GM19468 (cell line): Measurements from ENCODE around the gene PATJ.

Experiments used
- ATAC-seq: cut with Tn5 transposase; IDR thresholded peaks from one replicate; pipeline ENCODE4 v1.9.1; 2021; ENCODE audit warnings: mild to moderate bottlenecking, moderate library complexity, moderate number of reproducible peaks; ENCODE audit not compliant: unreplicated experiment; ENCODE audit errors: extremely low read depth

Gene PATJ

GRCh38 chr1:61973100-61973837 lies 231.0 kb downstream of the PATJ start:
- no peak for ATAC-seq

DNA sequence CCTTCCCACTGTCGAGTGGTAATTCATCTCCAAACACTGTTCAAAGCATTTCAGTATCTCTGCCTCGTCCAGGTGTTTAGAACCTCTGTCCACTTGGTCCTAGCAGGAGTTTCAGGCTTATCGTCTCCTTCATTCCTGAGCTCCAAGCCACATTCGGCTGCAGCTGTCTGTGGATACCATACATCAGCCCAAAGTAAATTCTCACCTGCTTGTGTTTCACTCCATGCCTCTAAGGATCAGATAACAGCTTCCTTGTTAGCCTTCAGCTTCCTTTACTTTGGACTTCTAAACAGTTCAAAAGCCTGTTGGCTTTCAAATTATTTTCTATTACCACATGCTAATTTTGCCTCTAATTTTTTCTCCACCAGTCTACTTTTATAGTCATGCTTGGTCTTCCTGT lies 233.4 kb downstream of the PATJ start:
- ATAC-seq, result no peak

GRCh38 chr1:61976566-61976965 lies 234.3 kb downstream of the PATJ start:
- no peak for ATAC-seq

GRCh38 chr1:61978796-61979195 lies 236.5 kb downstream of the PATJ start:
- no peak for ATAC-seq

DNA sequence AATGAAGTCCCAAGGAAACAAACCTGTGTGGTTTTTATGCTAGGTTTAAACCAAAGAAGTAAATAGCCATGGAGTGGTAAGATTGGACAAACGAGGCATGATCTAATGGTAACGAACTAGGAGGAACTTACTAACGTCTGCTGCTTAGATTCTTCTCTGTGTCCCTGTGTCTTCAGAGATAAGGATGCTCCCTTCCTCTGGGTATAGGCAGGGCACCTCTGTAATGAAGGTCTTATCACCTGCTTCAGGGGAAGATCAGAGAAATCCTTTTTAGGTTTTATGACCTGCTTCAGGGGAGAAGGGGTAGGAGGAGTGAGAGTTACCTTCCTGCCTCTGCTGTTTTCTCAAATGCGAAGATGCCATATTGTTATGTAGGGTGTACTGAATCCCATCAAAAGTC lies 237.4 kb downstream of the PATJ start:
- ATAC-seq, result no peak

GRCh38 chr1:61980561-61980960 lies 238.3 kb downstream of the PATJ start:
- no peak for ATAC-seq

DNA sequence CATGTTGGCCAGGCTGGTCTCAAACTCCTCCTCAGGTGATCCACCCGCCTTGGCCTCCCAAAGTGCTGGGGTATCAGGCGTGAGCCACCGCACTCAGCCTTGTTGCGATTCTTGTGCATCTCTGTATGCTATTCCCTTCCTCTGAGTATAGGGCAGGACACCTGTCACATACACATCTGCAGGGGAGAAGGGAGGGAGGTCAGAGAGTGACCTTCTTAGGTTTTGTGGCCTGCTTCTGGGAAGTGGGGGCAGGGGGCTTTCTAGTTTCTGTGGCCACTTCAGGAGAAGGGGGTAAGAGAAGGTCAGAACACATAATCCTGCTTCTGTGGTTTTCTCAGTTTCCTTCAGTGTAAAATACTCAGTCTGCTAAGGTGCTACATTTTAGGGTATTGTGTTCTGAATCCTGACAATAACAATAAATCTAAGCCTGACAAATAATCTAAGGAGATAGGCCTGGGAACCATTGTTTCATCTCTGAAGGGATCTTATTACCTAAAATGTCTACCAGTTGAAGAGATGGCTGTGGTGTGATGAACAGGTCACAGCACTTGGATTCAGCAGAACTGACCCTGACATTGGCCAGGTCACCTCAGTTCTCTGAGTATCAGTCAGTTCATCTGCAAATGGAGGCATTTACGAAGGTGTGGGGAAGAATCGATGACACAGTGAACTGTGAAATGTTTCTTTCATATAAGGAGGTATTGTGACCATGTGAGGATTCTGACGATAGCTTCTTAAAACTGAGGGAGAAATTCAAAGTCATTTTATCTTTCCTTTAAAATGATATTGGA lies 239.8 kb downstream of the PATJ start:
- no peak for ATAC-seq

- ATAC-seq, result no peak
Measured at GRCh38 chr1:61983236-61983635, 241.0 kb downstream of the PATJ start.

GRCh38 chr1:61992257-61992656 lies 250.0 kb downstream of the PATJ start:
- no peak for ATAC-seq

GRCh38 chr1:61993331-61993961 lies 251.2 kb downstream of the PATJ start:
- no peak for ATAC-seq

DNA sequence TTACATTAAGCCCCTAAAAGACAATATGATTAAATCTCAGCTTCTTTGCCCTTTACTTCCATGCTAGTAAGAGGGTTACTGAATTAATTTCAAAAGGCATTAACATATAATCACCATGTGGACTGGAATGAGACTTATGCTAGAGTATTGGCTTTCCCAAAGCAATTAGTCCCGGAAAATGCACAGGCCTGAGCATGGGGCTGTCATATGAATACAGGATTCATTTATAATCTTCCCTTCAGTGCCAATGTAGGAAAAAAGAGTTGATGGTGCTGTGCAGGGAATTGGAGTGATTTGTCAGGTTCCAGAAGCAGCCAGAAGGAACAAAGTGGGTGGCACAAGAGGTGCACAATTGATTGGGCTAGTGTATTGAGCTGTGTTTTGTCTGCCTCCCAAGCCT lies 253.4 kb downstream of the PATJ start:
- ATAC-seq, result no peak

DNA sequence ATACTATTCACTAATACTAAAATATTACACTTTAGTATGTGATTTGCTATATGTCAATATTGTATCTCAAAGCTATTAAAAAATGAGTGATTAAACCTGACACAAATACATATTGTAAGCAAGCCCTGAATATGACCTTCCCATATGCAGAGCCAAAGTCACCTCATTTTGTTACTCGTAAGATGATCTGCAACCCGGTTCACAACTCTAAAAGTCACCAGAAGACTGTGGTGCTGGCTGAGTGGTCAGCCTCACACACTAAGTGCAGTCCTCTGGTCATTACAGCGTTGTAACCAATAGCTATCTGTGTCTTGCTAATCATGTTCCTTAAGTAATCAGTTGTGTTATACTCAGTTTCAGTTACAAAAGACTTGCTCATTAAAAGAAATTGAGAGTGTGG lies 254.8 kb downstream of the PATJ start:
- ATAC-seq, result no peak

DNA sequence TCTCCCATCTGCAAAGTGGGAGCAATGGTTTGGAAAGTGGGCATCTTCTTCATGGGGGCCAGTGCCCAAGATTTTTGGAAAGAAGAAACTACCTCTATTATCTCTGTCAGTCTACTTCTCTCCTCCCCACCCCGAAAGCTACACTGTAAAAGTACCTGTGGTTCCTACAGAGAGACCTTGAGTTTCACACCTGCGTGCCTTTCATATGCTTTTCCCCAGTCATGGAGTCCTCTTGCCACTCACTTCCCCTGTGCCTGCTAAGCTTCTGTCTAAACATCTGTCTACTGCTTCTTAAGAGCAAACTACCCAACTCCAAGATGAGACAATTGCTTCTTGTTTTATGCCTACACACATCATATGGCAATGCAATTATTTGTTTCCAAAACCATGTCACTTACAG lies 261.5 kb downstream of the PATJ start:
- ATAC-seq, result no peak

DNA sequence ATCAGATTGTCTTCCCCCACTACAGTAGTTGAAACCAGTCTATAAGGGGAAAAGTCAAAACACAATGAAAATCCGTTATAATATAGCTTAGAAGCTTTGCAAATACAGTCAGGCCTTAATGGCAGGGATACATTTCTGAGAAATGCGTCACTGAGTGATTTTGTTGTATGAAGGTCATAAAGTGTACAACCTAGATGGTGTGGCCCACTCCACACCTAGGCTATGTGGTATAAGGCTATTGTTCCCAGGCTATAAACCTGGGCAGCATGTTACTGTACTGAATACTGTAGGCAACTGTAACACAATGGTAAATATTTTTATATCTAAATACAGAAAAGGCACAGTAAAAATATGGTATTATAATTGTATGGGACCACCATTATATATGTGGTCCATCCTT lies 264.4 kb downstream of the PATJ start:
- ATAC-seq, result no peak

GRCh38 chr1:62011006-62011405 lies 268.7 kb downstream of the PATJ start:
- ATAC-seq, result no peak

GRCh38 chr1:62012095-62012494 lies 269.8 kb downstream of the PATJ start:
- ATAC-seq, result no peak

- ATAC-seq, result no peak
Measured at GRCh38 chr1:62012836-62013235, 270.6 kb downstream of the PATJ start.

GRCh38 chr1:62013264-62013663 lies 271.0 kb downstream of the PATJ start:
- ATAC-seq, result no peak

- no peak for ATAC-seq
Measured at GRCh38 chr1:62022382-62022983, 280.2 kb downstream of the PATJ start.

DNA sequence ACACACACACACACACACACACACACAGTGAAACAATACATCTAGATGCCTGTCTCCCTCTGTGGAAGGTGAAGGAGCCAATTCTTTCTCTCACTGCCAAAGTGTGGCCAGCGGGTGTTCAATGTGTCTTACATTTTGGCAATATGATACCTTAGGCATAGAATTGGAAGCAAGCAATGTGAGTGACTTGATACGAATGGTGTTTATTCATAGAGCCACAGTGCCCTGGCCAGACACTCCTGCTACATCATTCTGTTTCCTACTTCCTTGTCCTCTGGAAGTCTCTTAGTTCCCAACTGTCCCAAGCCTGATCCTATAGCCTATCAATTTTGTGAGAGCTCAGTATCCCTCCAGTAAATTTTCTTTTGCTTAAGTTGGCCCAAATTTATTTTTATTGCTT lies 282.4 kb downstream of the PATJ start:
- ATAC-seq, result no peak

- no peak for ATAC-seq
Measured at GRCh38 chr1:62025154-62025553, 282.9 kb downstream of the PATJ start.
